NOMO-1 treated with dmso at 0.1 percent for 144 hours (cell line): ENCODE results near the gene GC.
"Not testable (repeated sequence)": the region's sequence is repeated elsewhere in the genome, so short reads cannot be mapped to it uniquely, and the experiment has no call there.

Source experiments
- DNase-seq: peaks from one replicate; lab custom pipeline; 2025; ENCODE audit not compliant: unreplicated experiment; lab: John Stamatoyannopoulos, UW

Gene GC

GRCh38 chr4:71768123-71768522, 15.8 kb downstream of the GC start:
- no peak for DNase-seq

- DNase-seq, result no peak
Observed at GRCh38 chr4:71765821-71766383, 18.0 kb downstream of the GC start.

- no peak for DNase-seq
Observed at GRCh38 chr4:71765350-71765749, 18.5 kb downstream of the GC start.

- no peak for DNase-seq
Observed at GRCh38 chr4:71752383-71753042, 31.4 kb downstream of the GC start.

GRCh38 chr4:71749008-71749594, 34.8 kb downstream of the GC start:
- DNase-seq, result no peak

GRCh38 chr4:71746379-71746778, 37.5 kb downstream of the GC start:
- DNase-seq, result no peak

GRCh38 chr4:71738782-71739181, 45.1 kb downstream of the GC start:
- not testable (repeated sequence) for DNase-seq

GRCh38 chr4:71732706-71733105, 51.2 kb downstream of the GC start:
- DNase-seq, result no peak

- no peak for DNase-seq
Observed at GRCh38 chr4:71732066-71732465, 51.8 kb downstream of the GC start.

GRCh38 chr4:71729856-71730255, 54.0 kb downstream of the GC start:
- DNase-seq, result no peak

GRCh38 chr4:71713611-71714203, 70.2 kb downstream of the GC start:
- DNase-seq, result no peak

- no peak for DNase-seq
Observed at GRCh38 chr4:71711985-71712348, 71.9 kb downstream of the GC start.

GRCh38 chr4:71711044-71711984, 72.6 kb downstream of the GC start:
- no peak for DNase-seq

- no peak for DNase-seq
Observed at GRCh38 chr4:71709961-71710360, 73.9 kb downstream of the GC start.

- DNase-seq, result no peak
Observed at GRCh38 chr4:71698141-71698540, 85.7 kb downstream of the GC start.

- DNase-seq, result no peak
Observed at GRCh38 chr4:71697031-71697430, 86.8 kb downstream of the GC start.

GRCh38 chr4:71694961-71695360, 88.9 kb downstream of the GC start:
- no peak for DNase-seq

- no peak for DNase-seq
Observed at GRCh38 chr4:71692963-71693362, 90.9 kb downstream of the GC start.

- DNase-seq, result no peak
Observed at GRCh38 chr4:71692198-71692597, 91.7 kb downstream of the GC start.
